Measurements from ENCODE around the gene UPK1A. TPM values are rescaled to one million over a fixed set of nuclear protein-coding genes. Genes with fewer than 3 reads are reported as not detected.

Gene UPK1A
- total and polyA plus RNA-seq, 9 of the 15 experiments (the other 6 are each of a cell fraction or from before 2014, with no cell fraction given) = 0.06 to 0.13 TPM; not detected in 7

- TF ChIP-seq PATZ1 (CRISPR knock-in tag; IDR thresholded peaks at IDR 0.05; ENCODE audit: borderline replicate concordance) (no peak), MAFF (IDR thresholded peaks at IDR 0.05; ENCODE audit: low read length) (no peak), NR2C1 (IDR thresholded peaks at IDR 0.05) (no peak), NR2C1 (tag; IDR thresholded peaks at IDR 0.05) (no peak), RBM17 (IDR thresholded peaks at IDR 0.05; ENCODE audit: borderline replicate concordance, low read depth, low read length) (no peak)
Observed at GRCh38 chr19:35714601-35715354, 48.5 kb downstream of the UPK1A start (continued).

- peaks cover 13 to 40% of the 10 kb centered on the region in 2 experiments; a peak in 4 of 5 replicates for H3K27me3 ChIP-seq (ENCODE audit: control insufficient read depth in 2 of 2, insufficient read depth in 2 of 2, low read length in 2 of 2)
- H3K79me2 ChIP-seq (ENCODE audit: control insufficient read depth, insufficient read depth, low read length) = peaks cover 24% of the 10 kb centered on the region
- H3K4me3 ChIP-seq = no peak overlapping the region
- H3K36me3 ChIP-seq (ENCODE audit: control insufficient read depth, insufficient read depth, low read length) = peaks cover 11% of the 10 kb centered on the region; the same call in 2 of the 3 replicates
- peak overlapping the region in 1 of 2 experiments; percentile 91; a peak in 2 of 4 replicates for H3K9ac ChIP-seq (ENCODE audit: insufficient read depth in 1 of 2, low read depth in 2 of 2, low read length in 2 of 2)
- ATAC-seq (no peak), FAIRE-seq (no peak), DNase-seq (ENCODE audit: extremely low read depth in 1 of 4, low spot score in 3 of 4) (no peak)
- 75% methylated on average over 6 of the region's 7 CpGs for WGBS (ENCODE audit: insufficient coverage, low coverage, missing lambda C conversion rate)
- in situ Hi-C loops (cut with MboI) = no loop called here
- no peaks in the 10 kb centered on the region for H3K9me1 ChIP-seq (ENCODE audit: control insufficient read depth, insufficient read depth, low read length)
- H2AFZ ChIP-seq (ENCODE audit: low read depth, low read length) = no peak overlapping the region
- no peaks in the 10 kb centered on the region for H3K9me3 ChIP-seq (replicated peaks; ENCODE audit: control insufficient read depth, insufficient read depth, low read depth, low read length)
- POLR2A ChIA-PET = interaction anchor here (1.0 kb wide), 1 partner anchor 9 kb away, joined by 4 read pairs; no protein-coding TSS in a partner anchor
- no peak for TF ChIP-seq ZNF146 (CRISPR knock-in tag; IDR thresholded peaks at IDR 0.05; ENCODE audit: unreplicated experiment)
- no peak for TF ChIP-seq CCAR2 (IDR thresholded peaks at IDR 0.05; ENCODE audit: low read depth, low read length)
- no peak for TF ChIP-seq KLF16 (IDR thresholded peaks at IDR 0.05)
- no peak for TF ChIP-seq NR2C2 (CRISPR knock-in tag; IDR thresholded peaks at IDR 0.05)
- TF ChIP-seq NR2C2 (tag; IDR thresholded peaks at IDR 0.05) = no peak
- TF ChIP-seq GATAD2A (IDR thresholded peaks at IDR 0.05) = no peak
- no peak for TF ChIP-seq EZH2 (IDR thresholded peaks at IDR 0.05; ENCODE audit: borderline replicate concordance, low read depth, low read length)
- intact Hi-C loops (cut with micrococcal nuclease) = no loop called here
- peaks cover 14 to 56% of the 10 kb centered on the region in 2 experiments for H3K4me1 ChIP-seq (replicated peaks in 1 of 2; ENCODE audit: control insufficient read depth in 2 of 2, insufficient read depth in 2 of 2, low read length in 2 of 2)
- no peak overlapping the region for H3K27ac ChIP-seq (ENCODE audit: extremely low read depth, low read depth, low read length)
- BruUV-seq (replicated peaks) = no TSS peak
- 0 out of 2 replicates have a peak, but pooled peaks cover 11% of the 10 kb centered on the region for H4K20me1 ChIP-seq (replicated peaks; ENCODE audit: control insufficient read depth, insufficient read depth, low read length)
- CTCF ChIA-PET (ENCODE audit: low intra/inter-chr PET ratio) = interaction anchor here (3.0 kb wide), 1 partner anchor 22 kb away, joined by 76 read pairs; no protein-coding TSS in a partner anchor
- no peak overlapping the region for H3K4me2 ChIP-seq (ENCODE audit: insufficient read depth, low read length)
Observed at GRCh38 chr19:35715355-35715809, 49.1 kb downstream of the UPK1A start.

Measured in K562 (cell line).